Loucy (cell line): Measurements from ENCODE around the gene ZNF627.
"Not testable (repeated sequence)": the region's sequence is repeated elsewhere in the genome, so short reads cannot be mapped to it uniquely, and the experiment has no call there.

Experiments used
- H2AFZ ChIP-seq: fragments of 200-600 bp; sonication (generic); 2 replicates; pipeline ENCODE4 v1.6.0; 2016; ENCODE audit warnings: antibody characterized with exemption, mild to moderate bottlenecking, low read length, moderate library complexity
- H3F3A ChIP-seq: fragments of 200-600 bp; 2 replicates; pipeline ENCODE4 v1.6.0; 2016; ENCODE audit warnings: antibody characterized with exemption, low read depth, mild to moderate bottlenecking
- H3K27me3 ChIP-seq: fragments of 200-600 bp; sonication (generic); 2 replicates; pipeline ENCODE4 v1.6.1; 2014; ENCODE audit warnings: low read length, mild to moderate bottlenecking; ENCODE audit not compliant: insufficient read depth, poor library complexity, severe bottlenecking
- H3K36me3 ChIP-seq: fragments of 200-600 bp; sonication (generic); 2 replicates; pipeline ENCODE4 v1.6.1; 2016; ENCODE audit warnings: low read length; ENCODE audit not compliant: insufficient read depth
- H3K4me1 ChIP-seq: fragments of 200-600 bp; sonication (generic); 2 replicates; pipeline ENCODE4 v1.5.1; 2014; ENCODE audit warnings: low read length, mild to moderate bottlenecking; ENCODE audit not compliant: insufficient read depth, poor library complexity, severe bottlenecking
- H3K4me2 ChIP-seq: fragments of 200-600 bp; sonication (generic); 2 replicates; pipeline ENCODE4 v1.6.0; 2014; ENCODE audit warnings: antibody characterized with exemption, low read length, low read depth, mild to moderate bottlenecking; ENCODE audit not compliant: poor library complexity, severe bottlenecking
- H3K4me3 ChIP-seq: fragments of 200-600 bp; sonication (generic); 2 replicates; pipeline ENCODE4 v1.5.1; 2014; ENCODE audit warnings: low read length, mild to moderate bottlenecking, mixed read lengths; ENCODE audit not compliant: poor library complexity, severe bottlenecking
- H3K79me2 ChIP-seq: fragments of 200-600 bp; sonication (generic); 2 replicates; pipeline ENCODE4 v1.6.1; 2014; ENCODE audit warnings: low read length; ENCODE audit not compliant: insufficient read depth
- H3K9ac ChIP-seq: fragments of 200-600 bp; sonication (generic); 2 replicates; pipeline ENCODE4 v1.6.0; 2014; ENCODE audit warnings: mild to moderate bottlenecking, low read depth, low read length, moderate library complexity; ENCODE audit not compliant: poor library complexity, severe bottlenecking
- H3K9me2 ChIP-seq: fragments of 200-600 bp; sonication (generic); replicated peaks from 2 replicates; pipeline ENCODE4 v1.6.1; 2016; ENCODE audit warnings: low read depth, low read length, mixed read lengths
- H3K9me3 ChIP-seq: fragments of 200-600 bp; sonication (generic); 2 replicates; pipeline ENCODE4 v1.6.1; 2014; ENCODE audit warnings: mild to moderate bottlenecking, antibody characterized with exemption, low read length, low read depth; ENCODE audit not compliant: insufficient read depth
- H4K20me1 ChIP-seq: fragments of 200-600 bp; sonication (generic); 2 replicates; pipeline ENCODE4 v1.6.0; 2014; ENCODE audit warnings: antibody characterized with exemption, low read length, mild to moderate bottlenecking; ENCODE audit not compliant: insufficient read depth, poor library complexity, severe bottlenecking
- CTCF ChIP-seq: fragments of 200-600 bp; sonication (generic); conservative IDR thresholded peaks from 2 replicates; pipeline ENCODE4 v1.5.1; 2014; ENCODE audit warnings: mild to moderate bottlenecking, antibody characterized with exemption, low read length
- EZH2phosphoT487 ChIP-seq: fragments of 200-600 bp; IDR thresholded peaks from 2 replicates; pipeline ENCODE4 v1.6.1; 2018; ENCODE audit warnings: antibody characterized with exemption, mild to moderate bottlenecking, moderate library complexity, borderline replicate concordance

Gene ZNF627

GRCh38 chr19:11620553-11620952, 23.3 kb downstream of the ZNF627 start:
- Histone ChIP-seq H4K20me1 (no peaks in the 10 kb centered on the region), H3K4me1 (no peaks in the 10 kb centered on the region), H3K79me2 (0 out of 2 replicates have a peak, but pooled peaks cover 3% of the 10 kb centered on the region), H3K36me3 (peaks cover 53% of the 10 kb centered on the region), H3K27me3 (no peaks in the 10 kb centered on the region), H2AFZ (no peak overlapping the region), H3K9me2 (no peaks in the 10 kb centered on the region), H3K4me3 (no peak overlapping the region), H3K4me2 (no peak overlapping the region), H3K9ac (no peak overlapping the region), H3F3A (no peaks in the 10 kb centered on the region), H3K9me3 (peaks cover 25% of the 10 kb centered on the region; the same call in 1 of the 2 replicates)
- no peak for TF ChIP-seq CTCF
- no peak for TF ChIP-seq EZH2phosphoT487

GRCh38 chr19:11622401-11622800, 25.1 kb downstream of the ZNF627 start:
- H3K27me3 ChIP-seq, H3K9ac ChIP-seq, H3K9me2 ChIP-seq, H3K4me2 ChIP-seq, H3K4me1 ChIP-seq, H4K20me1 ChIP-seq, H3F3A ChIP-seq, H2AFZ ChIP-seq, H3K79me2 ChIP-seq, H3K4me3 ChIP-seq: not testable (repeated sequence)
- Histone ChIP-seq H3K36me3 (peaks cover 36% of the 10 kb centered on the region), H3K9me3 (peaks cover 12% of the 10 kb centered on the region; the same call in 1 of the 2 replicates)

GRCh38 chr19:11624069-11624463, 26.8 kb downstream of the ZNF627 start:
- no peaks in the 10 kb centered on the region for H4K20me1 ChIP-seq
- no peaks in the 10 kb centered on the region for H3K9me2 ChIP-seq
- H3K4me2 ChIP-seq = no peak overlapping the region
- H3F3A ChIP-seq = no peaks in the 10 kb centered on the region
- no peak overlapping the region for H2AFZ ChIP-seq
- H3K9me3 ChIP-seq = no peaks in the 10 kb centered on the region
- no peaks in the 10 kb centered on the region for H3K4me1 ChIP-seq
- no peaks in the 10 kb centered on the region for H3K27me3 ChIP-seq
- H3K9ac ChIP-seq = no peak overlapping the region
- TF ChIP-seq CTCF = no peak
- no peak for TF ChIP-seq EZH2phosphoT487
- no peak overlapping the region for H3K4me3 ChIP-seq
- H3K36me3 ChIP-seq = peaks cover 19% of the 10 kb centered on the region; the same call in 1 of the 2 replicates
- H3K79me2 ChIP-seq = no peaks in the 10 kb centered on the region

GRCh38 chr19:11626252-11626651, 29.0 kb downstream of the ZNF627 start:
- Histone ChIP-seq H3K4me2 (no peak overlapping the region), H3K9me3 (no peaks in the 10 kb centered on the region), H3K4me3 (no peak overlapping the region), H3K27me3 (no peaks in the 10 kb centered on the region), H3K9me2 (no peaks in the 10 kb centered on the region), H4K20me1 (no peaks in the 10 kb centered on the region), H3K36me3 (no peaks in the 10 kb centered on the region), H3K9ac (no peak overlapping the region), H3K79me2 (no peaks in the 10 kb centered on the region), H3F3A (no peaks in the 10 kb centered on the region), H2AFZ (no peak overlapping the region), H3K4me1 (no peaks in the 10 kb centered on the region)
- TF ChIP-seq EZH2phosphoT487 = no peak
- no peak for TF ChIP-seq CTCF
